KMS-11 (cell line): Measurements from ENCODE around the gene PLB1.

Experiments
- H2AFZ ChIP-seq: fragments of 200-600 bp; sonication (generic); 2 replicates; pipeline ENCODE4 v1.6.1; 2016; ENCODE audit warnings: antibody characterized with exemption, mixed run types, low read depth
- H3K27ac ChIP-seq: fragments of 200-600 bp; sonication (generic); 2 replicates; pipeline ENCODE4 v1.6.1; 2016; ENCODE audit warnings: mild to moderate bottlenecking, mixed run types
- H3K27me3 ChIP-seq: fragments of 200-600 bp; sonication (generic); 2 replicates; pipeline ENCODE4 v1.6.1; 2017; ENCODE audit warnings: mild to moderate bottlenecking, low read depth, mixed run types, moderate library complexity; ENCODE audit not compliant: insufficient read depth
- H3K36me3 ChIP-seq: fragments of 200-600 bp; sonication (generic); 2 replicates; pipeline ENCODE4 v1.6.1; 2017; ENCODE audit warnings: mild to moderate bottlenecking, mixed run types; ENCODE audit not compliant: insufficient read depth
- H3K4me1 ChIP-seq: fragments of 200-600 bp; sonication (generic); 2 replicates; pipeline ENCODE4 v1.6.1; 2016; ENCODE audit warnings: mild to moderate bottlenecking, low read depth, mixed run types; ENCODE audit not compliant: poor library complexity, severe bottlenecking
- H3K4me2 ChIP-seq: fragments of 200-600 bp; sonication (generic); 2 replicates; pipeline ENCODE4 v1.7.0; 2016; ENCODE audit warnings: mild to moderate bottlenecking, mixed run types
- H3K4me3 ChIP-seq: fragments of 200-600 bp; sonication (generic); IDR thresholded peaks from 2 replicates; pipeline ENCODE4 v1.6.1; 2017; ENCODE audit warnings: low read depth, low read length, mixed read lengths; ENCODE audit not compliant: insufficient read depth
- H3K79me2 ChIP-seq: fragments of 200-600 bp; sonication (generic); 2 replicates; pipeline ENCODE4 v1.6.1; 2016; ENCODE audit warnings: low read depth, mixed run types; ENCODE audit not compliant: insufficient read depth
- H3K9ac ChIP-seq: fragments of 200-600 bp; sonication (generic); 2 replicates; pipeline ENCODE4 v1.6.1; 2016; ENCODE audit warnings: mild to moderate bottlenecking, mixed run types
- H4K20me1 ChIP-seq: fragments of 200-600 bp; sonication (generic); 2 replicates; pipeline ENCODE4 v1.6.1; 2016; ENCODE audit warnings: mild to moderate bottlenecking, mixed run types; ENCODE audit not compliant: insufficient read depth
- CTCF ChIP-seq: fragments of 200-600 bp; sonication (generic); conservative IDR thresholded peaks from 2 replicates; pipeline ENCODE4 v1.6.1; 2017; ENCODE audit warnings: low read depth, mild to moderate bottlenecking, antibody characterized with exemption, low read length, moderate library complexity, mixed read lengths

PLB1 gene

GRCh38 chr2:28579606-28580005 is 83.7 kb downstream of the PLB1 start:
- no peak overlapping the region for H3K9ac ChIP-seq
- no peak overlapping the region for H3K4me2 ChIP-seq
- no peak overlapping the region for H2AFZ ChIP-seq
- H3K27me3 ChIP-seq = no peaks in the 10 kb centered on the region
- H3K36me3 ChIP-seq = no peaks in the 10 kb centered on the region
- no peaks in the 10 kb centered on the region for H3K79me2 ChIP-seq
- no peaks in the 10 kb centered on the region for H3K4me1 ChIP-seq
- no peak for TF ChIP-seq CTCF
- H4K20me1 ChIP-seq = no peaks in the 10 kb centered on the region
- no peak overlapping the region for H3K27ac ChIP-seq
- no peak overlapping the region for H3K4me3 ChIP-seq

GRCh38 chr2:28580078-28580477 is 84.2 kb downstream of the PLB1 start:
- H2AFZ ChIP-seq = no peak overlapping the region
- no peaks in the 10 kb centered on the region for H3K36me3 ChIP-seq
- no peak overlapping the region for H3K4me3 ChIP-seq
- H3K79me2 ChIP-seq = no peaks in the 10 kb centered on the region
- no peaks in the 10 kb centered on the region for H3K27me3 ChIP-seq
- no peak for TF ChIP-seq CTCF
- H4K20me1 ChIP-seq = no peaks in the 10 kb centered on the region
- H3K27ac ChIP-seq = no peak overlapping the region
- H3K9ac ChIP-seq = no peak overlapping the region
- no peaks in the 10 kb centered on the region for H3K4me1 ChIP-seq
- H3K4me2 ChIP-seq = no peak overlapping the region

DNA sequence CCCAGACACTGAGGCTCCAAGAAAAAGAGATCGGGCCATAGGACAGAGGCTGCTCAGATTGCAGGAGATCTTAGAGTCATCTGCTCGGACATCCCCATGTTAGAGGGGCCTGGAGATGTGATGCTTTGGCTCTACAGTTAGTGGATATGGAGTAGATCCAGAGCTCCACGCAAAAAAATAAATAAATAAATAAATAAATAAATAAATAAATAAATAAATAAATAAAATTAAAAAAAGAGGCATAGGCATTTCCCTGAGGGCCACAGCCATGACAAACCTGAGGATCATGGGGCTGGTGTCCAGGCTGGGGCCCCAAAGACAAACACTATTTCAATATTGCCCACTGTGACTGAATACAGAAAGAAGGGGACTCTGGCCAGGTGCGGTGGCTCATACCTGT is 85.5 kb downstream of the PLB1 start:
- no peaks in the 10 kb centered on the region for H3K27me3 ChIP-seq
- no peak overlapping the region for H3K9ac ChIP-seq
- H3K36me3 ChIP-seq = no peaks in the 10 kb centered on the region
- no peak overlapping the region for H3K27ac ChIP-seq
- no peak for TF ChIP-seq CTCF
- H4K20me1 ChIP-seq = no peaks in the 10 kb centered on the region
- no peak overlapping the region for H3K4me3 ChIP-seq
- no peak overlapping the region for H3K4me2 ChIP-seq
- no peak overlapping the region for H2AFZ ChIP-seq
- no peaks in the 10 kb centered on the region for H3K4me1 ChIP-seq
- no peaks in the 10 kb centered on the region for H3K79me2 ChIP-seq

- H3K36me3 ChIP-seq = no peaks in the 10 kb centered on the region
These were observed 86.3 kb downstream of the PLB1 start for GRCh38 chr2:28582152-28582551.

More at GRCh38 chr2:28582152-28582551, 86.3 kb downstream of the PLB1 start:
- Histone ChIP-seq H3K4me2 (no peak overlapping the region), H3K27me3 (no peaks in the 10 kb centered on the region), H3K4me3 (no peak overlapping the region), H3K9ac (no peak overlapping the region), H3K4me1 (no peaks in the 10 kb centered on the region), H4K20me1 (no peaks in the 10 kb centered on the region), H3K79me2 (no peaks in the 10 kb centered on the region), H2AFZ (no peak overlapping the region), H3K27ac (no peak overlapping the region)
- TF ChIP-seq CTCF = no peak
